Measurements from ENCODE around the gene SMARCAD1.
"Not testable (repeated sequence)": the region's sequence is repeated elsewhere in the genome, so short reads cannot be mapped to it uniquely, and the experiment has no call there.

SMARCAD1 gene

DNA sequence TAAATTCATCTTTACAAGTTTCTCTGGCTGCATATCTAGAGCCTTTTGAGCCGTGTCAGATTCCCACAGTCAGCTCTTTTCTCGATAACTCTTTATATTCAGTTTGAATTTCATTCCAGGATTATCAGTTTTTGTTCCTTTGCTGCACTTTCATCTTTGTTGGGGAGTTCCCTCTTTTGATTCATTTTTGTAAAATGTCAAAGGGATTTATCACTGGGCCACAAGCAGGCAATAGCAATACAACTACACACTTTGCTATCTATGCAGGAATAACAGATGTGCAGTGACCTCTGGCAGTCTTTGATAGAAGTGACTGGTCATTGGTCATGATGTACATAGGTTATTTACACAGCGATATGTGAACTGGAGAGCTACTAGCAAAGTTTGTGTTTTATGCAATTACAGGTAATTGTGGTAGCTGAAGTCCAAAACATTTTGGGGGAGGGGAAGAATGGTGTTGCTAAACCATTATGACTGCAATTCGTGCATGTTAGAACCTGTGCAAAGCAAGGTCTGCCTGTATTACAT is 91.1 kb downstream of the SMARCAD1 start:
- DNase-seq (ENCODE audit: low spot score): no peak

DNA sequence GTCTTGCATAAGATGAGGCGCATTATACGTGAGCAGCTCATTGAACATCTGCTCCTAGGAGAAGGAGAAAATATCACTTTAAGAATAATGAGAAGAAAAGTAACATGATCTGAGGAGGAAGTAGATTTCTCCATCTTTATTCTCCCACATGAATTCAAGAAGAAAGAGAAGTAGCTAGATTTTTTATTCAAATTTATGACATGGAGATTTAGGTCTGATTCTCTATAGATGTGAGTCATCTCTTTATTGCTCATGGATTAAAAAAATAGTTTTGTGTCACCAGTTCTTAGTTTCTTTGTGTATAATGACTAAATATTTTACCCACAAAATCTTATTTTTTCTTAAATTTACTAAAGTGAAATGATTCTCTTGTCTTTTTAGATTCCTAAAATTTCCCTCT is 94.5 kb downstream of the SMARCAD1 start:
- DNase-seq (ENCODE audit: low spot score): no peak

DNA sequence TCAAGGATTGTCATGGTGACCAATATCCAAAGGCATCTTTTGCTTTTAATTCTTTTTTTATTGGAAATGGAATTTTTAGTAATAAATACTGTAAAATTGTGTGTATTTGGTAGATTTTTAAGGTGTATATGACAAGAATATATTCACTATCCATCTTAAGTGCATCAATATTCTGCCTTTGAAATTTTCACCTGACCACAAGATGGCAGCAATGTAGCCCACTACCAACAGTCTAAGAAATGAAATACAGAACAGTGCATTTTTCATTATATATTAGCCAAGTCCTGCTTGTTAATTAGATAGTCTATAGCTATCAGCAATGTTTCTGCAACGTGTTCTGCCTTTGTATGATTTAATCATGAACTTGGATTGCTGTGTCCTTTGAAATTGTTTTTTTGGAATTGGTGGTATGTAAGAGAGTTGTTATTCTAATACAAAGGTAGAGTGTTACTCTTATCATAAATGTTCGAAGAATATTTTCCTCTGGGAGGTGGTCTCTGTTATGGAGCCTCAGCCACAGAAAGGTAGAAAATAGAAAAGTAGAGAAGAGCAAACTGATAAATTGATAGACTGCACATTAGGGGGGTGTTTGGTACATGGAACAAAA is 96.8 kb downstream of the SMARCAD1 start:
- DNase-seq (ENCODE audit: low spot score): no peak

DNA sequence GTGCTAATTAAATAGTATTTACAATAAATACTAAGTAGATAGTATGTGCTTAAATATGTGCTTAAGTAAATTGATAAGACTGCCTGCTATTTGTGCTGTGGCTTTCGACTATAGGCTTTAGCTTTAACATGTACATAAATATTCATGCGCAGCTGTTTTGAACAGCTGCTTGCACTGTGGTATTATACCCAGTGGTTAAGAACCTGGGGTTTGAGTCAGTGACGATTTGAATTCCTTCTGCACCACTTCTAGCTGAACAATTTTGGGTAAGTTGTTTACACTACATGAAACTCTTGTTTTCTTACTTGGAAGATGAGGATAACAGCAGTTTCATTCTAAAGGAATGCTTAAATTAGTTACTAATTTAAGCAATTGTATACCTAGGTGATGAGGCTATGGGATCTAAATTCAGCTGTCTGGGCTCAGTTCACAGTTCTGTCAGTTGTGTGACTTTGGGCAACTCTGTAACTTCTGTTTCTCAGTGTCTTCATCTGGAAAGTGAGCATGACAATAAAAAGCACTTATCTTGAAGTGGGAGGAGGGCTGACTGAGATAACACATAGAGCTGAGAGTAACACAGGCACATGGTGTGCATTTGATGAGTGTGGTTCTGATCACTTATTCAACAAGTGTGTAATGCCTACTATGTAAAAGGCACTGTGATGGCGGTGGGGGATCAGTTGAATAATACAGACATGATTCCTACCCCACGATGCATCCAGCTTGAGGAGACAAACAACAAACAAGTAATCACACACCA is 98.0 kb downstream of the SMARCAD1 start:
- DNase-seq (ENCODE audit: low spot score): no peak

DNA sequence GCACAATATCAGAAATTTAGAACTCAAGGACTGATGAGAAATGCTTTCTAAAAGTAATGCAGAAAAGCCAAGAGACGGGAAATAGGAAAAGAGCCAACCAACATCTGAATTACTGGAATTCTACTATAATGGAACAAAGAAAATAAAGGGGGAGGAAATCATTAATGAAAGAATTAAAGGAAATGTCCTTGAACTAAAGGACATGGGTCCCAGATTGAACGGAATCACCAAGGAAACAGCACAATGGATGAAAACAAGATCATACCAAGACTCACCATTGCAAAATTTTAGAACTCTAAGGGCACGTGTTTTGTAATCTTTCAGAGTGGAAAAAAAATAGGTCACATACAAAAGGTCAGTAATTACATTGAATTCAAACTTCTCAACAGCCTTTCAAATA is 99.0 kb downstream of the SMARCAD1 start:
- DNase-seq (ENCODE audit: low spot score): no peak

DNA sequence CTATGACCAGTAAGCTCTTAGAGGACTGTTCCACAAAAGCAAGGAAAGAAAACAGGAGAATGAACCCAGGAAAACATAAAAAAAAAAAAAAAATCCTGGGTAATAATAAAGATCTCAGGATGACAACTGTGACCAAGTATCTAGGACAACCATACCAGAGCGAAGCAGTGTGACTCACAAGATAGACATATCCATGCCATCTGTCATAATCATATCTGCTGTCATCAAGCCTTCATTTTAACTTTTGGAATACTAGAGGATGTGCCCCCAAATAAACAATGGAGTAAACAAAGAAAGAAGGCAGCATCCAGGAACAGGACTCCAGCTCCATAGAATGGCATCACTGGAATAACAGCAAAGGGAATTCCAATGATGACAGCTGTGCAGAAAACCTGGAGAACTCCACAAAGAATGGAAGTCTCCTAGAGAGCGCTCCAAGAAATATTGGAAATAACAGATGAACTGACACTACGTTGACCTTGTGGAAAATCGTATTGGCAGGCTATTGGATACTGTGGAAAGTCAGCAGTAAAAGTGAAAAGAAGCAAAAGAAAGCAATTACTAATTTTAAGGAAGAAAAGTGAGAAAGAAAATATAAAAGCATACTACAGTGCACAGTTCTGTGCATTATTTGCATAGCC is 99.7 kb downstream of the SMARCAD1 start:
- DNase-seq (ENCODE audit: low spot score): no peak

DNA sequence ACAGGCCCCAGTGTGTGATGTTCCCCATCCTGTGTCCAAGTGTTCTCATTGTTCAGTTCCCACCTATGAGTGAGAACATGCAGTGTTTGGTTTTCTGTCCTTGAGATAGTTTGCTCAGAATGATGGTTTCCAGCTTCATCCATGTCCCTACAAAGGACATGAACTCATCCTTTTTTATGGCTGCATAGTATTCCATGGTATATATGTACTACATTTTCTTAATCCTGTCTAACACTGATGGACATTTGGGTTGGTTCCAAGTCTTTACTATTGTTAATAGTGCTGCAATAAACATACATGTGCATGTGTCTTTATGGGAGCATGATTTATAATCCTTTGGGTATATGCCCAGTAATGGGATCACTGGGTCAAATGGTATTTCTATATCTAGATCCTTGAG is 112.3 kb downstream of the SMARCAD1 start:
- not testable (repeated sequence) for DNase-seq (ENCODE audit: low spot score)

DNA sequence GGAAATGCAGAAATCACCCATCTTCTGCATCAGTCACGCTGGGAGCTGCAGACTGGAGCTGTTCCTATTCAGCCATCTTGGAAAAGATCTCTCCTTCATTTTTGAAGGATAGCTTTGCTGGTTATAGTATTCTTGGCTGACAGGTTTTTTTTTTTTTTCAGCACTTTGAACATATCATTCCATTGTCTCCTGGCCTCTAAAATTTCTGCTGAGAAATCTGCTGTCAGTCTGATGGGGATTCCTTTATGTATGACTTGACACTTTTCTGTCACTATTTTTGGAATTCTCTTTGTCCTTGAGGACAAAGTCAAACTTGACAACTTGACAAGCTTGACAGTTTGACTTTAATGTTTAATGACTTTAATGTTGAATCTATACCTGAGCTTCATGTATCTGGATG is 118.2 kb downstream of the SMARCAD1 start:
- no peak for DNase-seq (ENCODE audit: low spot score)

DNA sequence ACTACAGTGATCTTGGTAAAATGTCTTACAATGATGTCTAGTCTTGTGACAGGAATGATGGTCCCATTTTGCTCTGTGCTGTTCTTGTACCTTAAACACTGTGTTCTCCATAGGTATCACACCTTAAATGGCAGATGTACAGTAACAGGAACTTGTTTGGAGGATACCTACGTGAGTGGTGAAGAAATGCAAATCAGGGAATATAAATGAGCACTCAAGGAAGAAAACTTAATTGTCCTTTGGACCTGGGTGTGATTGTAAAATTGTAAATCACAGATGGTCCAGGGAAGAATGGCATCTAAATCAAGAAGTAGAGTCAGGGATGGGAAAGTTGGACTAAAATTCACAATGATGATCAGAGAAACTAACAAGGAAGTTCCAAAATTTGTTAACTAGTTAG is 122.3 kb downstream of the SMARCAD1 start:
- DNase-seq (ENCODE audit: low spot score): no peak

DNA sequence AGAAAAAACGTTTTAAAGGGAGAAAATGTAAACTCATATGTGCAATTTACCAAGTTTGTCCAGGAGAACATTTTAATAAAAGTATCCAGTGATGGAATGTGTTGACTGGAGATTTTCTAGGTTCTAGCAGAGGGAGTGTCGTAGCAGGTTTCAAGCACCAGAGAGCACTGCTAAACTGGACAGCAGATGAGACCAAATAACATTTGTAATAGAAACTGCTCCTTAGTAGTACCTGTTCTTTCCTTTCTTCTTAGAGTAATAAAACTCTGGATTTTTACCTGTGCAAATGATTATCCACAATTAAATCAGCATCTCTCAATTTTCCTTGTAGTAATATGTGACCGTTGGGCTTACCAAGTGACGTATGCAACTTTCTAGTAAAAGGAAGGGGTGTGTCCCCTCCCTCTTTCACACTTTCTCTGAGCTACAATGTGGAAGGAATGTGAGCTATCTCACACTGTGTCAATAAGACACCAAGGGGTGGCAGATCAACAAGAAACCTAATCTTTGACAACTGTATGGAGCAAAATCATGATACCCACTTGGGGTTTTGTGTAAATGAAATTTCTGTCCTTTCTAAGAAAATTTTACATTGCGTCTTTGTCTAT is 125.4 kb downstream of the SMARCAD1 start:
- DNase-seq (ENCODE audit: low spot score): no peak

DNA sequence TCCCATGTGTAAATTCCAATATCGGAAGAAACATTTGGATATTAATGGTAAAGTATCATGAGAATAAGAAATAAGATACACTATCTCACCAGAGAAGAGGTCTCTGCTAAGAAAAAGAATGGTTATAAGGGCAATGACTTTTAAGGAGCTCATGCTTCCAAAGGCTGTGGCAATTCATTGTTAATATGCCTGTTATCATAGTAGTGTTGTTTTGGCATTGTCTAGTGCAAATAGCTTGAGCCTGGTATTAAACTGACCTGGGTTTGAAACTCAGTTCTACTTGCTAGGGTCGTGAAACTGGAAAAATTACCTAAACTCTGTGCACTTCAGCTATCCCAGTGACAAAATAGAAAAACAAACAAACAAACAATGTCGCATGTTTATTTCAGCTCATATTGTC is 126.2 kb downstream of the SMARCAD1 start:
- DNase-seq (ENCODE audit: low spot score): no peak

DNA sequence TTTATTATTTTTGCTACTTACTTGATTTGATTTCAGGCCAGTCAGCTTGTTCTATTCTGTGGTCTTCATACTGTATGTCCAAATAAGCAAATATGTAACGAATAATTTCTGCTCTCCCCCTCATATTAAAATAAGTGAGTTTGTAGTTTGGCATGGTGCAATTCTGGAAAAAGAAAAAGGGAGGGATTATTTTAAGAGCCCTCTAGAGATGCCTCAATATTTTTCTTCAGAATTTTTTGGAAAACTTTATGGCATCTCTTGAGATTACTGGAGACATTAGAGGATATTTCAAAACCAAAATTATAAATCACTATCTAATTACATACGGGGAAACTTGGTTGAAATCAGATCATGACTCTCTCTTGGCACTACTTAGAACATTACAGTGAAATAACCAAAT is 126.8 kb downstream of the SMARCAD1 start:
- DNase-seq (ENCODE audit: low spot score): no peak

DNA sequence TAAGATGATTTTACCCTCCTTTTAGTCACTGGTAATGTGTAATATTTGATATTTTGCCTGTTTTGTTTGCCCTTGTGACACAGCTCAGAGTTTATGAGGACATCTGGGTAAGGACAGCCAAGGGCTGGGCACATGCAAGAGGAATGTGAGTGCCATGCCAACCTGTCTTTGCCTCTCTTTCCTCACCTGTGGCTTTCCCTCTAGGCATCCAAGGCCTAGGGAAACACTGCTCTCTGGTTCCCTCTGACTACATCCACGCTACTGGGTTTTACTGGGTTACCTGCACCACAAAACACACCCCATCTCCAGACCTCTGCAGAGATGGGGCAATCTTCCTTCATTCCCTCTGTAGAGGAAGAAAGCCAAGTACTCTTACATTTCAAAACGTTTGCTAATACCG is 127.3 kb downstream of the SMARCAD1 start:
- no peak for DNase-seq (ENCODE audit: low spot score)

DNA sequence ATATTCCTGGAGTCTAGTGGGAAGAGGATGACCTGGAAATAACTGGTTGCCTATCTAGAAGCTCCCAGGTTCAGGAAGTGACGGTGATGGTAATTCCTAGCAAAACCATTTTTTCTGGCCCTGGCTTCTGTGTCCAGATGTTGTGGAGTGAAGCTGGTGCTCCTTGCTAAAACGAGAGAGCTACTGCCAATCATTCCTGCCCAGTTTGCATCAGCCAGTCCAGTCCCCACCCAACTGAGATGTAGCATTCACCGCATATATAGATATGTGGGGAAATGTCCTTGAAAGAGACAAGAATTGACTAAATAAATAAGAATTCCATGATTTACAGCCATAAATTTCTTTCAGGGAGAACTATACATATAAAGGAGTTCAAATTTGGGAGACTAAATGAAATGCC is 128.6 kb downstream of the SMARCAD1 start:
- no peak for DNase-seq (ENCODE audit: low spot score)

DNA sequence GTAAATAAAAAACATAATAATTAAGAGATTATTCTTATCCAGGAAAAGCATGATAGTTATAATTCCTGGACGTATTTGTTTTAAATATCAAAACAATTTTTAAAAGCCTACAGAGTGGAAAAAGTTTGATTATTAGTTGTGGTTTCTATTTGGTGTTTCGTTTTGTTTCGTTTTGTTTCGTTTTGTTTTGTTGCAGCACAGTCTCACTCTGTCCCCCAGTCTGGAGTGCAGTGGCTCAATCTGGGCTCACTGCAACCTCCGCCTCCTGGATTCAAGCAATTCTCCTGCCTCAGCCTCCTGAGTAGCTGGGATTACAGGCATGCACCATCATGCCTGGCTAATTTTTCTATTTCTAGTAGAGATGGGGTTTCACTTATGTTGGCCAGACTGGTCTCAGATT is 129.1 kb downstream of the SMARCAD1 start:
- not testable (repeated sequence) for DNase-seq (ENCODE audit: low spot score)

DNA sequence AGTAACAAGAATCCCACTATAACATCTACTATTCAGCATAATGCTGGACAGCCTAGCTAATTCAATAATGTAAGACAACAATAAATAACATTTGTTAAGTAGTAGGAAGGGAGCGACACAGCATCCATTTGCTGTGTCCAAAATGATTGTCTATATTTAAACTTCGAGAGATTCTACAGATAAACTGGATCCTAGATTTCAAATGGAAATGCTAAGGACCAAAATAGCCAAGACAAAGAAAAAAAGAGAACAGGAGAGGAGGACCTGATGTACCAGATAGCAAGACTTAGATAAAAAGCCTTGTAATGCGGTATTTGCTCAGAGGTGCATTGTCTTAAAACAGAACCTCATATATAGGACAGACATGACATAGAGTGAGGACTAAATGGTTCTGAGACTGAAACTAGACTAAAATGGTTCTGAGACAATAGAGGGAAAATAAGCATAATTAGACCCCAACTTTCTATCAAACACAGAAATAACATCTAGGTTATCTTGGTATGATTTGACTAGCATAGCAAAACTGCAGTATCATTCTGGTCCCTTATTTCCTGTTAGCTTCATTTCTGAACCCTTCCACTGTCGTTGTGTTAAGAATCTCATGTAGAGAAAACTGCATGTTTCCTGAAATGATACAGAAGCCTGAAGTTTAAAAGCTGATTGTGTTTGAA is 131.2 kb downstream of the SMARCAD1 start:
- no peak for DNase-seq (ENCODE audit: low spot score)

DNA sequence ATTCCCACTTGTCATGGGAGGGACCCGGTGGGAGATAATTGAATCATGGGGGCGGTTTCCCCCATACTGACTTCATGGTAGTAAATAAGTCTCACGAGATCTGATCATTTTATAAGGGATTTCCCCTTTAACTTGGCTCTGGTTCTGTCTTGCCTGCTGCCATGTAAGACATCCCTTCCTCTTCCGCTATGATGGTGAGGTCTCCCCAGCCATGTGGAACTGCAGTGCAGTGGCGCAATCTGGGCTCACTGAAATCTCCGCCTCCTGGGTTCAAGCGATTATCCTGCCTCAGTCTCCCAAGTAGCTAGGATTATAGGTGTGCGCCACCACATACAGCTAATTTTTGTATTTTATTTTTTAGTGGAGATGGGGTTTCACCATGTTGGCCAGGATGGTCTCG is 132.1 kb downstream of the SMARCAD1 start:
- no peak for DNase-seq (ENCODE audit: low spot score)

All from putamen (tissue), 1 donor.